ENCODE measurements around the gene TSN.

The TSN gene

GRCh38 chr2:121735518-121736074 is 19.9 kb upstream of the TSN start:
- TF ChIP-seq, protein P1, sequence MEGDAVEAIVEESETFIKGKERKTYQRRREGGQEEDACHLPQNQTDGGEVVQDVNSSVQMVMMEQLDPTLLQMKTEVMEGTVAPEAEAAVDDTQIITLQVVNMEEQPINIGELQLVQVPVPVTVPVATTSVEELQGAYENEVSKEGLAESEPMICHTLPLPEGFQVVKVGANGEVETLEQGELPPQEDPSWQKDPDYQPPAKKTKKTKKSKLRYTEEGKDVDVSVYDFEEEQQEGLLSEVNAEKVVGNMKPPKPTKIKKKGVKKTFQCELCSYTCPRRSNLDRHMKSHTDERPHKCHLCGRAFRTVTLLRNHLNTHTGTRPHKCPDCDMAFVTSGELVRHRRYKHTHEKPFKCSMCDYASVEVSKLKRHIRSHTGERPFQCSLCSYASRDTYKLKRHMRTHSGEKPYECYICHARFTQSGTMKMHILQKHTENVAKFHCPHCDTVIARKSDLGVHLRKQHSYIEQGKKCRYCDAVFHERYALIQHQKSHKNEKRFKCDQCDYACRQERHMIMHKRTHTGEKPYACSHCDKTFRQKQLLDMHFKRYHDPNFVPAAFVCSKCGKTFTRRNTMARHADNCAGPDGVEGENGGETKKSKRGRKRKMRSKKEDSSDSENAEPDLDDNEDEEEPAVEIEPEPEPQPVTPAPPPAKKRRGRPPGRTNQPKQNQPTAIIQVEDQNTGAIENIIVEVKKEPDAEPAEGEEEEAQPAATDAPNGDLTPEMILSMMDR (conservative IDR thresholded peaks at IDR 0.05): peak; percentile 44
- H3K27ac ChIP-seq: peak overlapping the region; percentile 86

GRCh38 chr2:121736140-121736461 is 19.4 kb upstream of the TSN start:
- peak overlapping the region; percentile 86 for H3K27ac ChIP-seq
- TF ChIP-seq, protein P1 (conservative IDR thresholded peaks at IDR 0.05): no peak

DNA sequence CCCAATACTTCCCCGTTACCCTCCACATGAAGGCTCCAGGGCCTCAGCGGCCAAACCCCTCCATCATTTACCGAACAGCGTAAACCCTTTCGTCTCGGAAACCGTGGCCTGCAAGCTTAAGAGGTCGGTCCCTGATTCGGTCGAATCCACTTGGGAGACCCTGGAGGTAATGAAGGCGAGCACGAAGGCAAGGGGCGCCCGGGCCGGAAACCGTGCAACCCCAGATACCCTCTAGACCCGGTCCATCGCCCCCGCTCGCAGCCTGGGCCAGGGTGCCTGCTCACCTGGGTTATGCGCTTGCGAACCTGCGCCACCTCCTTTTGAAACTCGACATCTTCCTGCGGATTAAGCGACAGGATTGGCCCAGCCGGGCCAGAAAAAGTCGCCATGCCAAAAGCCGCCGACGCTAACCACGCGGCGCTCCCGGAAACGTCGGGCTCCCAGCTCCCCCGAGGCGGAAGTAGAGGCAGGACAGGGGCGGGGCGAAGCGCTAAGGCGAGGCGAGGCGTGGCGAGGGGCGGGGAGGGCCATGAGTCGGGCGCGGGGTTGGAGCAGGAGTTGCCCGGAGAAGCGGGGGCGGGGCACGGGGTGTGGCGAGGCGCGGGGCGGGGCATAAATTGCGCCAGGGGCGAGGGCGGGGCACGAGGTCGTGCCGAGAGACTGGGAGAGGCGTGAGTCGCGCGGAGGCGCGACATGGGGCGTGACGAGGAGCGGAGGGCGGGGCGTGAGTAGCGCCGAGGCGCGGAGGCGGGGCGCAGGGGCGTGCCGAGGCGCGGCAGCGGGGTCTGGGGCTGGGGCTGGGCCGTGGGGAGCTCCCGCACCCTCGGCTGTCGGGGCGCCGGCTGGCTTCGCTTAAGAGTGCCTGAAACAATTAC is 18.8 kb upstream of the TSN start, which contains the start of gene NIFK:
TSS of gene NIFK (minus strand) at position 414 of the 875 bp plus-strand sequence. CDS start at position 389, 25 bp downstream.
- TF ChIP-seq, protein P1 (conservative IDR thresholded peaks at IDR 0.05): no peak
- H3K27ac ChIP-seq: peak within 1 kb of the TSS; percentile 86

- TF ChIP-seq, protein P1 (conservative IDR thresholded peaks at IDR 0.05): no peak
- no peak overlapping the region for H3K27ac ChIP-seq
Measured at GRCh38 chr2:121740973-121741372, 14.5 kb upstream of the TSN start.

GRCh38 chr2:121741450-121741849 is 14.0 kb upstream of the TSN start:
- H3K27ac ChIP-seq: no peak overlapping the region
- TF ChIP-seq, protein P1 (conservative IDR thresholded peaks at IDR 0.05): no peak

DNA sequence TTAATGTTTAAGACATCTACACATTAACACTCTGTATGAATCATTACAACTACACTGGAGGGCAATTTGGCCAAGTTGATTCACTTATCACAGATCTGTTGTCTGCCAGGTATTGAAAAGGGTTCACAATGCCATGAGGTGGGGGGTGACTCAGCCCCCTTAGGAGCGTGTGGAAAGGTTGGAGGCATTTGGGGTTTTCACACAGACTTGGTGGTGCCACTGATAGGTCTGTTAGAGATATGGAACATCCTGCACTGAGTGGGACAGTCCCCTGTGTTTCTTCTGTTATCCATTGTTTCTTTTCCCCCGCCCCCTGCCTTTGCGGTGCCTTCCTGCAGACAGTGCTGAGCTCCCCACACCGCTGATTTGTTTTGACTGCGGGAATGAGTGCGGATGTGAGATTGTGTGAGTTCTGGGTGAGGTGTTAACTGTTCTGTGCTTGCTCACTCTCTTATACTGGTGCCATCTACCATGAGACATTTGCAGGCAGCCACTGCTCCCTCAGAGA is 9.3 kb upstream of the TSN start:
- TF ChIP-seq, protein P1 (conservative IDR thresholded peaks at IDR 0.05): no peak
- no peak overlapping the region for H3K27ac ChIP-seq

- H3K27ac ChIP-seq: no peak overlapping the region
- TF ChIP-seq, protein P1 (conservative IDR thresholded peaks at IDR 0.05): peak; percentile 41
Measured at GRCh38 chr2:121748202-121748601, 7.2 kb upstream of the TSN start.

Data from VCaP (cell line).